Activated CD4-positive, alpha-beta T cell treated with anti-CD3 and anti-CD28 coated beads, Interleukin-2, amount 50 U/mL, for 1 hour (primary cell): ENCODE measurements around the gene INPP5K.

Source experiments
- DNase-seq: peaks from one replicate; pipeline ENCODE4 v3.0.0-alpha.2; 2020

The INPP5K gene

DNA sequence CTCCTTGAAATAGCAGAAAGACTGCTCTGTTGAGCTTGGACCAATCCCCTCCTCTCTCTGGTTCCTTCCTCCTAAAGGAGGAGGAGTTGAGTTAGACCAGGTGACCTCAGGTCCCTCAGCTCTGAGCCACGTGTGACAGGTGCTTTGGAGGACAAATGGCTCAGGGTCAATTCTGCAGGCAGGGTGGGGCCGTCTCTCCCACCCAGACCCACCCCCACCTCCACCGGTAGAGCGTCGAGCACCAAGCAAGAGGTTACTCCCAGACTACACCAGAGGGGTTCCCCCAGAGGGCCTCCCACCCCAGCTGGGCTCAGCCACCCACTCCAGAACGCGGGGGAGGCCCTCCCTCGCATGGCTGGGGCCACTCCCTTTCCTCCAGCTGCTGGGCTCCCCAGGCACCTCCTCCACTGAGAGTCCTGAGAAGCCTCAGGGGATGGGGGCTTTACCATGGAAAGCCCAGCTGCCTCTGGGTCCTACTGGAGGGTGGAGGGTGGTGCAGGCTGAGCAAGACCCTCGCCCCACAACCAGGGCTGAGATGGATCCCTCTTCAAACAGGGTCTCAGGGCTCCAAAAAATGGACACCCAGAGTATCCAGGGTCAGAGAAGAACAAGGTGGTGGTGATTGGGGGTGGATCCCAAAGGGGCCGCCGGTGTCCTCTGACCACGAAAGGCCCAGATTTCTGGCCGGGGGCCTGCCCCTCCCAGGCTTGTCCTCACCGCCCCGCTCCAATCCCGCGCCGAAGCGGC is 31.6 kb downstream of the INPP5K start:
- peak; percentile 46 for DNase-seq

DNA sequence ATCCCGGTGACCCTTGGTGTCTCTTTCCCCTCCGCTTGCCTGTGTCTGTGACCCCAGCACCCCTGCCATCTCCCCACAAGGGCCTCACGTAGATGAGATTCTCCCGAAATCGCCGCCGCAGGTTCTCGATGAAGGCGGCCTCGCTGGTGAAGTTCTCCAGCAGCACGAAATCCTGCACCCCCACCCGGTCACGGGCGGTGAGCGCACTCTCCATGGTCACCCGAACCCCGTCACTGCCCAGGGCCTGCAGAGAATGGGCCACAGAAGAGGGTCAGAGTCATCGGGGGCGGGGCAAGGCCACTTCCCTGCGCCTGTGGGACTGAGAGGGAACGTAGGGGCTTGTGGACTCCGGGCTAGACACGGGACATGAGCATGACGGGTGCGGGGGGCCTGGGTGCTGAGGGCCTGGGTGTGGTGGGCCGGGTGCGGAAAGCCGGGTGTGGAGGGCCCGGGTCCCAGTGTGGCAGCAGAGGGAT is 32.3 kb downstream of the INPP5K start:
- DNase-seq = no peak

DNA sequence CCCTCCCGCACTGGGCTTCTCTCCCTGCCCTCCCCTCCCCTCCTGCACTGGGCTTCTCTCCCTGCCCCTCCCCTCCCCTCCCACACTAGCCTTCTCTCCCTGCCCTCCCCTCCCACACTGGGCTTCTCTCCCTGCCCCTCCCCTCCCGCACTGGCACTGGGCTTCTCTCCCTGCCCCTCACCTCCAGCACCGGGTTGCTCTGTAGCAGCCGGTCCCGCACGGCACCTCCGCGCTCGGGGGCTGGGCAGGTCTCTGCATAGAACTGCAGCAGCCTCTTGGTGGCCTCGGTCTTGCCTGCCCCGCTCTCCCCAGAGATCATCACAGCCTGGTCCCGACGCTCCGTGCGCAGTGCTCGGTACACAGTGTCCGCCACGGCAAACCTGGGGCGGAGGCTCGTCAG is 33.7 kb downstream of the INPP5K start:
- DNase-seq = no peak

DNA sequence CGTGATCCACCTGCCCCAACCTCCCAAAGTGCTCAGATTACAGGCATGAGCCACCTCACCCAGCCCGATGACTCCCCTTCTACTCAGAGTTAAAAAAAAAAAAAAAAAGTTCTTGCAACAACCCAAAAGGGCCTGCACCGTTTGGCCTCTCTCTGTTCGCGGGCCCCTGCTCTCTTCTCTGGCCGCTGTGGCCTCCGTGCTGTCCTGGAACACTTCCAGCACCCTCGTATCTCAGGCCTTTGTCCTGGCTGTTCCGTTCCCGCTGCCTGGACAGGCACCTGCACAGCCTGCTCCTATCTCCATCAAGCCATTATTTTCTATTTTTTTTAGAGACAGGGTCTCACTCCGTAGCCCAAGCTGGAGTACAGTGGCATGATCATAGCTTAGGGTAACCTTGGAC is 34.7 kb downstream of the INPP5K start:
- DNase-seq = no peak

DNA sequence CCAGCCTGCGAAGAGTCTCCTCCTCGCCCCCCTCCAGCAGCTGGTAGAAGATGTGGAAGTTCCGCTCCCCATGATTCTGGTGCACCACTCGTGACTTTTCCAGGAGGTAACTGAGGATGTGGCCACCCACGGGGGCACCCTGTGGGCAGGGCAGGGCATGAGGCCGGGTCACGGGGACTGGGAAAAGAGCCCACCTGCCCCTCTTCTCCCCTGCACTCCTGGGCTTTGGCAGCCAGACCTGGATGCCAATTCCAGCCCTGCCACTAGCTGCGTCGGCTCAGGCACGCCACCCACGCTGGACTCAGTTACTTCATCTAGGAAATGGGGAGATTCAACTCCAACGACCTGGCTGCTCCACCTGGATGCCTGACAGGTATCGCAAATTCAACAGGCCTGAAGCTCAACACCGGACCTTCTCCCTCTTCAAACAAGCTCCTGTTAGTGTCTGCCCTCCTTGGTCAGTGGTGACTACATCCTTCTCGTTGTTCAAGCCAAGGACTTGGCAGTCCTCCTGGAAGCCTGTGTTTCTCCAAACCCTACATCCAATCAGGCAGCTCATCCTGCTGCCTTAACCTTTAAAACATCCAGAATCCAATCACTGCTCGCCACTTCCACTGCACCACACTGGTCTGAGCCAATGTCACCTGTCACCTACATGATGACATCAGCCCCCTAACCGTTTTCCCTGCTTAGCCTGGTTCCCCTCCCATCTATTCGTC is 35.5 kb downstream of the INPP5K start:
- no peak for DNase-seq

DNA sequence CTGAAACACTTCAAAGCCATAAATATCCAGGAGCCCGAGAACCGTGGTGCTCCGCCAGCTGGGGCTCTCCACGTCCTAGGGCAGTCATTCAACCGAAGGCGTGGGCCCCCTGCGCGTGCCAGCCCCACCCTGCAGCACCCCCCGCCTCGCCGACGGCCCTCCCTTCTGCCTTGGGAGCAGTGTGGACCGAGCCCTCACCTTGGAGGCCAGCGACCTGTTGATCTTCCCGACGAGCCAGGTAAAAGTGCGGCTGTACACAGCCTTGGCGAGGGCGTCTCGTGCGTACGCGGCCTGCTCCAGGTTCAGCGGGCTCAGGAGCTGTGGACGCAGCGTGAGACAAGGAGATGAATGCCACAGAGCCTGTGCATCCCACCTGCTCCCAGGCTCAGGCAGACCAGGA is 38.0 kb downstream of the INPP5K start:
- no peak for DNase-seq

DNA sequence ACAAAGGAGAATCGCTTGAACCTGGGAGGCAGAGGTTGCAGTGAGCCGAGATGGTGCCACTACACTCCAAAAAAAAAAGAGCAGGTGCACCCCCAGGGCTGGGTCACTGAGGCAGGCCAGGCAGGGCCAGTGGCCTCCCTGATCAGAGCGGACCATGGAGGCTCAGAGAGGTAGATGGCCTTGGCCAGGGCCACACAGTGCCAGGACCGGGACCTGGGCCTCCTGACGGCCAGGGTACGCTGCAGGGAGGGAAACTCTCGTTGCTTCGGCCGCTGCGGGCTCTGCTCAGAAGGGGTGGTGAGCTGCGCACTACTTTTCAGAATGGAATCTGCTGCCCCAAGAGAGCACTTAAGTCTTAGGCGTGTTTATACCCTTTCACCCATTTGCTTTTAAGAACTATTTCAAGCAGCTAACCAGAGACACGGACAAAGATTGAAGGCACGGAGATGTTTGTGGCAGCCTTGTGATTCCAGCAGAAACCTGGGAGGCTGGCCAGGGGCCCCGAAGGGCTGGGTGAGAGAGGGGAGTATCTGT is 41.0 kb downstream of the INPP5K start:
- no peak for DNase-seq

DNA sequence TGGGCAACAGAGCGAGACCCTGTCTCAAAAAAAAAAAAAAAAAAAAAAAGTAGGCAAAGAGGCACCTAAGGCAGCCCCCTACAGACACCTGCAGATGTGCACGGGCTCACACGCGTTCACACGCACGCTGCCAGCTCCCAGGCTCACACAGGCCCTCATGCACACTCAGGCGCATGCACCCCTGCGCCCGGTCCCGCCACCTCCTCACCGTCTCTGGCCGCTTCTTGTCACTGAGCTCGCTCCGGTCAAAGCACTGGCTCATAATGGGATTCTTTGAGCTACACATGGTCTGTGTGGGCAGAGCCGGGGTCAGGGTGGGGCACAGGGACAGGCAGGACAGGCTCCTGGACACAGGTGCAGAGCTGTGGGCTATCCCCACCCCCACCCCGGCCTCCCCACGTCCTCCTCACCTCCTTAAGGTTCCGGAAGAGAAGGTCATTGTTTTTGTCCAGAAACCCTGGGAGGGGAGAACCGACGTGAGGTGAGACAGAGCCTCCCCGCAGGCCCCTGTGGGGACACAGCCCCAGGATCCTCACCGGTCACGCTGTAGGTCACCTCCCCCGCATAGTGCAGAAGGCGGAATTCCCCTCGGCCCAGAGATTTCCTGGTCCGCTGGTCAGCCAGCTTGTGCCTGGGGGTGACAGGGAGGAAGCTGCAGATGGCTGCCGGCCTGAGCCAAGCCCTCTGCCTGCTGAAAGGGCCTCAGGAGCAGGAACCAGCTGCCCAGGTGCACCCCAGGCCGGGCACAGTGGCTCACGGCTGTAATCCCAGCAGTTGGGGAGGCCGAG is 41.8 kb downstream of the INPP5K start:
- DNase-seq = no peak

DNA sequence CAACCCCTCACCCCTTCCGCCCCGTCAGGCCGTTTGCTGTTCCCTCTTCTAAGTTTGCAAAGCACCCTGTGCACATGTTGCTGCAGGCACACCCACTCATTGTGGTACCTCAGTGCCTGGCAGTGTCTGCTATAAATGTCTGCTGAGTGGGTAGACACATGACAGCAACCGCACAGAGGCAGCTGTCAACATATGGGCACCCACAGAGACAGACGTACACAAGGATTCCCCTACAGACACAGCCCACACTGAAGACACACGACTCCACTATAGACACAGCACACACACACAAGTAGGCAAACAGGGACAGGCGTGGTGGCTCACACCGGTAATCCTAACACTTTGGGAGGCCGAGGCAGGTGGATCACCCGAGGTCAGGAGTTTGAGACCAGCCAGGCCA is 42.6 kb downstream of the INPP5K start:
- DNase-seq = no peak

DNA sequence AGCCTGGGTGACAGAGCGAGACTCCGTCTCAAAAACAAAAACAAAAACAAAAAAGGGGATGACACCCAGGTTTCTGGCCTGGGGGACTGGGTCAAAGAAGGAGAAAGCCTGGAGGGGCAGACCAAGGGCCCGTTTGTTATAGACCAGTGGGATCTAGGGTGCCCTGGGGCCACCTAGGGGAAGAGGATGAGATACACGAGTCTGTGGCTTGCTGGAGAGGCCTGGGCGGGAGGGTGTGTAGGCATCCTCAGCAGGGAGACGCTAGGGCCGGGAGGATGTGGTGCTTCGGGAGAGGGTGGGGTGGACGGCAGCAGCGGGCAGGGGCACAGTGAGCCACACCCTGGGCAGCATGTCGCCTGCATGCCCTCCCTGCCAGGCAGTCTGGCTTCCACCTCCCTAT is 43.2 kb downstream of the INPP5K start:
- DNase-seq = no peak

DNA sequence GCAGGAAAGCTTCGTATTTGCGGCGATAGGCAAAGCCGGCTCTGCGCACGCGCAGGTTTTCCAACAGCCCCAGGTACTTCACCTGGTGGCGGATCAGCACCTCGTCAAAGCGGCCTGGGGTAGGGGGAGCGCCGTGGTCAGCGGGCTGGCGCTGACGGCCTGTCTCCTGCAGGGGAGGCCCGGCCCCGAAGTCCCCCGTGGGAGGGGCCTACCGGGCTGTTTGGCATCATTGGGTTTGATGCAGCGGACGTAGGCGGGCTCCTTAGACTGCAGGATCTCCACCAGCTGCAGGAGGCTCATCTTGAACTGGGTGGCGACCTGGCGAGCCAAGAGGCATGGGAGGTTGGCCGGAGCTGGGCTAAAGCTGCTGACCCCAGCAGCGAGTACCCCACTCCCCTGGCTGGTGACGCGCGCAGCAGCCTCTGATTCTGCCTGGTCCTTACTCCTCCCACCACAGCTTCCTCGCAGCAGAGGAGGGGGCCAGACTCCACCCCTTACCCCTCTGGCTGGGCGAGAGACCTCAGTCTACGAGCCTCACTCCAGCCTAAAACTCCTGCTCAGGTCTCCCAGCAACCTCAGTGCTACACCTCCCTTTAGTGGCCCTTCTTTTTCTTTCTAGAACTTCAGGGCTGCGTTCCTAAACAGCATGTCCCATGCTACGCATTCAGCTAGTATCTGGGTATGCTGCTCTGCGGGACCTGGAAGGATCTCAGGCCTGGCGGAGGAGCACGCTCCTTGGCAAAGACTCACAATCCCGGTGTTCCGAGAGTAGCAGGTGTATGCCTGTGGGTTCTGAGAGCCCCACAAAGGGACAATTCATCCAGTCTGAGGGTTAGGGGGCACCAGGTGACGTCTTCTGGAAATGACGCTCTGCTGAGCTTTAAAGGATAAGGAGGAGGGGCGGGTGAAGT is 44.2 kb downstream of the INPP5K start:
- DNase-seq = no peak

DNA sequence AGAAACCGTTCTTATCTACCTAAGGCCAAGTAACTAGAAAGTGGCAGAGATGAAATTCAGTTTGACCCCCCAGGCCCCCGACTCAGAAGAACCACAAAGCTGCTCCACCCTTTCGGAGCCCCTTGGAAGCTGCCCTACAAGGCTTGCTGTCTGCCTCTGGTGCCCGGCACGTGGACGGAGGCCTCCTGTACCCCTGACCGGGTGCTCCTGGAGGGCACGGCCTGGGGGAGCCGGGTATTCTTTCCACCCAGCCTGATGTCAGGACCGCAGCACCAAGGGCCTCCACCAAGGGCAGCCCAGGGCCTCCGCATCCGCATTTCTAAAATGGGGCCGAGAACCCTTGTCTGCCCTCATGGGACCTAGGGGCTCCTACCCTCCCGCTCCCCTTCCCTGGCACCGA is 44.9 kb downstream of the INPP5K start:
- DNase-seq = no peak

DNA sequence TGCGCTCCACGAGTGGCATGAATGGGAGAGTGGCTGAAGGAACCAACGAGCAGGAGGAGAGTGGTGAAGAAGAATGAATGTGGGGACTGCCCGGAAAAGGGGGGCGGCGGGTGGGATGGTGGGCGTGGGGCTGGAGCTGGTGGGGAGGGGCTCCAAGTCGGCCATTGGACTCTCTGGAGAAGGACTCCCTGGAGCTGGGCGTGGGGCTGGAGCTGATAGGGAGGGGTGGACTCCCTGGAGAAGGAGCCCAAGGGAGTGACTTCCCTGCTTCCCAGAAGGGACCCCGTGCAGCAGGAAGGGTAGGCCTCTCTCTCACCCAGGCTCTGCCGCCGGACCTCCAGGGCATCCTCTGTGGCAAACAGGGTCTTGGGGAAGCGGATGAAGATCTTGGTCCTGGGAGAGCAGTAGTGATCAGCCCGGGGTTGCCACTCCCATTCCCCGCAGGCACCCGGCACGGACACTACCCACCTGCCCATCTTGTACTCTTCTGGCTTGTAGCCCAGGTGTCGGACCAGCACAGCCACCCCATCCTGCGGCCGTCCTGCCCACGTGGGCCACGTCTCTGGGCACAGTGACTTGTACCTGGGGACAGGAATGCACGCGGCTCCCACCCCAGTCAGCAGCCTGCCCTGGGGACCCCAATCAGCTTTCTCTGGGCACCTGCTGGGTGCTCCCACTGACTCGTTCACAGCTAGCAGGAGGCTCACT is 45.5 kb downstream of the INPP5K start:
- DNase-seq = no peak

DNA sequence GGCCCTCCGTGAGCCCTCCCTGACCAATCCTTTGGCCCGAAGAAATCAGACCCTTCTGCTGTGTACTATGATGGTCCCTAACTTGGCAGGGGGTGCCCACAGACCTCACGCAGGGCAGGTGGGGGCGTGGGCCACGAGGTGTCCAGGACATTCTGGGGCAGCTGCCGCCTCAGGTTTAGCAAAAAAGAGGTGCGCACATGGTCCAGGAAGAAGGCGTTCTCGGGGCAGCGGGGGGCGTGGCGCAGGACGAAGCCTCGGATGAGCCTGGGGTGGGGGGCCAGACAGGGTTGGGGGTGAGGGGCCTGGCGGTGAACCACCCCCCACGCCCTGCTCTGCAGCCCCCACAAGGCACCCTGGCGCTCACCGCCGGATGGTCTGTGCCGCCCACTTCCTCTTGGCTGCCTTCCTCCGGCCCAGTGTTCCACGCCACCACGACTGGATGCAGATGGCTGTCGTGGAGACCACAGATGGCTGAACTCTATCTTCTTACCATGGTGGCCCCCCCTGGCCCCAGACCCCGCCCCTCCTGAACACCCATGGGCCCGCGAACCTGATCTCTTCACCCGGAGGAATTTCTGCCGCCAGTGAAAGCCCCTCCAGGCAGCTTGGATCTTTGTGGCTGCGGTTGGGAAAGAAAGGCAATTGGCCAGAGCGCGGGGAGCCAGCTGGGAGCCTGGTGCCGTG is 46.2 kb downstream of the INPP5K start:
- DNase-seq = no peak

DNA sequence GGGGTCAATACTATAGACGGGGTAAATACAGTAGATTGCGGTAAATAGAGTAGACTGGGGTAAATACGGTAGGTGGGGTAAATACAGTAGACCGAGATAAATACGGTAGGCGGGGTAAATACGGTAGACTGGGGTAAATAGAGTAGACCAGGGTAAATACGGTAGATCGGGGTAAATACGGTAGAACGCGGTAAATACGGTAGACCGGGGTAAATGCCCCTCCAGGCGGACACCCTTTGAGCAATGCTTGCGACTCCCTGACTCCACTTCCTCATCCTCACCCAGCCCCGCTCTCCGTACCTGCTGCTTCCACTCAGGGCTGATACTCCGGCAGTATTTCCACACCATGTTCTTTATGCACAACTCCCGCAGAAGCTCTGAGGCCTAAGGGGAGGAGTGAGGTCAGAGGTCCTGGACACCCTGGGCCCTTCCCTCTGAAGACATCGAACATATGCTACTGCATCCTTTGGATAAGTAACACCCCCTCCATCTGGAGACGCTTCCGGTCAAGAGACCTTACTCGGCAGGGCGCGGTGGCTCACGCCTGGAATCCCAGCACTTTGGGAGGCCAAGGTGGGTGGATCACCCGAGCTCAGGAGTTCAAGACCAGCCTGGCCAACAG is 47.1 kb downstream of the INPP5K start:
- DNase-seq = no peak

DNA sequence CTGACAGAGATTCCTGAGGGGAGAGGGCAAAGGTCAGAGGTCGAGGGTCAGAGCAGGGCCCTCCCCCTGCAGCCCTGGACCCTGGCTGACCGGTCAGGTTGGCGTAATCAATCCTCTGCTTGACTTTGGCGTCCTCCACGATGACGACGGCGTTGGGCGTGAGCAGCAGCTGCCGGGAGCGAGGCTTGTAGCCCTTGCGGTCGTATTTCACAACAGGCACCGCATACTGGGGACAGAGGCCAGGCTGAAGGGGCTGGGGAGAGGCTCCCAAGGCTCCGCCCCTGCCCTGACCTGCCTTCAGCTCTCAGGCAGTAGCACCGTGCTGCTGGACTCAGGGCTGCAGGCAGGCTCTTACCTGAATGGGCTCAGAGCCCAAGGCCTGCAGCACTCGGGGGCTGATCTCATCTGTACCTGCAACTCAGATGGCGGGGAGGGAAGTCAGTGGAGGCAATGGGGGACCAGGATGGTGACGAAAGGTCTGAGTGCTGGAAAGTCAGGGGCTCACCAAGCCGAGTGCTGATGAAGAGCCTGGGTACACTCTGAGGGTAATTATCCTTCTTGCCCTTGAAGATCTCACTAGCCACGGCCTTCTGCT is 48.4 kb downstream of the INPP5K start:
- DNase-seq = no peak

DNA sequence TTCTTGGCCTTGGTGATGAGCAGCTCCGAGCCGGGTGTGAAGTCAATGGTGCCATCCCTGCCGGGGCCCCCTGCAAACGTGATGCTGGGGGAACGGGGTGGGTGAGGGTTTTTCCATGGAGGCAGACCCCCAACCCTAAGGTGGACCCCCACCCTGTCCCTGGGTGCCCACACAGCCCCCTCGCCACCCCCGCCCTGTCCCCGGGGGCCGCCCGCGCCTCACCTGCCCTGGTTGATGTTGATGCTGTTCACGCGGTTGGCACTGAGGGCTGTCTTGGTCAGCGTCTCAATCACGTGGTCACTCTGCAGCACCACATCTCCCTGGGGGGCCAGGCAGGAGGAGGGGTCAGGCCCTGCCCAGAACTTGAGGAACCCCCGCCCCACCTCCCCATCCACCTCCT is 49.2 kb downstream of the INPP5K start:
- no peak for DNase-seq

DNA sequence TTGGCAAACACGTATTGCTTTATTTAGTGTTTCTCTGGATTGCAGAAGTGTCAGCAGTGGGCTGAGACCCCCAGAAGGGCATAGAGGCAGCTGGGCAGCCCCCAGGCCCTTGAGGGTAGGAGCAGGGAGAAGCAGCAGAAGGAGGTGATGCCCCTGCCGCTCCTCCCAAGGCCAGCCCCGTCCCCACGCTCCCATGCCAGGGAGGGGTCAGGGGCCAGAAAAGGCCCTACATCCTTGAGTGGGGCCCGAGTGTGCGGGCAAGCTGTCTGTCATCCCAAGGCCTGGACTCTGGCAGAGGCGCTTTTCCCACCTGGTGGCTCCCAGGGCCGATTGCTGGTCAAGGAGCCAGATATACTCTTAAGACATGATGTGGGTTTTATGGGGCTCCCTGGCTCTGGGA is 52.2 kb downstream of the INPP5K start:
- no peak for DNase-seq

DNA sequence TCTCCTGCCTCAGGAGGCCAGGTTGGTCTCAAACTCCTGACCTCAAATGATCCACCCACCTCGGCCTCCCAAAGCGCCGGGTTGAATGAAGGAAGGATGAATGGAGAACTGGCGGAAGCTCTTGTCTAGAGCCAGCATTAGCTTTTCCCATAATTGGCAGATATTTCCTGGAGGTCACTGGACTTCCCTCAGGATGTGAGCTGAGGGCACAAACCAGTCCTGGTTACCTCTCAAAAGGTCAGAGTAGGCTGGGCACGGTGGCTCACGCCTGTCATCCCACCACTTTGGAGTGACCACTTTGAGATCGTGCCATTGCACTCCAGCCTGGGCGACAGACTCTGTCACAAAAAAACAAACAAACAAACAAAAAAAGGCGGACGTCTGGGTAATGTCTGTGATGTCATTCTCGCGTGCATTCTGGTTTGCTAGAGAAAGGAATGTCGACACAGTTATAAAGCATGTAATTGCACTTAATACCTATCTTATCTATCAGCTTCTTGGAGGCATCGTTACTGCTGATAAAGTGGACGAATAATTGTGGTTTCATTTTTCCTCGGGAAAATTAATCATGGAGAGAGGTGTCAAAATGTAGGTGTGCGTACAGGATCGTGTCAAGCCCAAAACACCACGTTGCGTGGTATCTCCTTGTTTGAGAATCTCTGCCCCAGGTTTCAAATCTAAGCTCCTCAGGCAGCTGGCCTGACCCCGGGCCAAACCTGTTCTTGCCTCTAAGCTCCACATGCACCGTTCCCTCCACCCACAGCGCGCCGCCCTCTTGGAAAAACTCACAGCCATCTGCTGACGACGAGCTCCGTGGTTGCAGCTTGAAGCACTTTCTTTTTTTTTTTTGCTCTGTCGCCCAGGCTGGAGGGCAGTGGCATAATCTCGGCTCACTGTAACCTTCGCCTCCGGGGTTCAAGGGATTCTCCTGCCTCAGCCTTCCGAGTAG is 54.0 kb downstream of the INPP5K start:
- no peak for DNase-seq
